ENCODE results near the gene CHADL.
"Not testable (repeated sequence)": the region's sequence is repeated elsewhere in the genome, so short reads cannot be mapped to it uniquely, and the experiment has no call there.

CHADL gene

DNA sequence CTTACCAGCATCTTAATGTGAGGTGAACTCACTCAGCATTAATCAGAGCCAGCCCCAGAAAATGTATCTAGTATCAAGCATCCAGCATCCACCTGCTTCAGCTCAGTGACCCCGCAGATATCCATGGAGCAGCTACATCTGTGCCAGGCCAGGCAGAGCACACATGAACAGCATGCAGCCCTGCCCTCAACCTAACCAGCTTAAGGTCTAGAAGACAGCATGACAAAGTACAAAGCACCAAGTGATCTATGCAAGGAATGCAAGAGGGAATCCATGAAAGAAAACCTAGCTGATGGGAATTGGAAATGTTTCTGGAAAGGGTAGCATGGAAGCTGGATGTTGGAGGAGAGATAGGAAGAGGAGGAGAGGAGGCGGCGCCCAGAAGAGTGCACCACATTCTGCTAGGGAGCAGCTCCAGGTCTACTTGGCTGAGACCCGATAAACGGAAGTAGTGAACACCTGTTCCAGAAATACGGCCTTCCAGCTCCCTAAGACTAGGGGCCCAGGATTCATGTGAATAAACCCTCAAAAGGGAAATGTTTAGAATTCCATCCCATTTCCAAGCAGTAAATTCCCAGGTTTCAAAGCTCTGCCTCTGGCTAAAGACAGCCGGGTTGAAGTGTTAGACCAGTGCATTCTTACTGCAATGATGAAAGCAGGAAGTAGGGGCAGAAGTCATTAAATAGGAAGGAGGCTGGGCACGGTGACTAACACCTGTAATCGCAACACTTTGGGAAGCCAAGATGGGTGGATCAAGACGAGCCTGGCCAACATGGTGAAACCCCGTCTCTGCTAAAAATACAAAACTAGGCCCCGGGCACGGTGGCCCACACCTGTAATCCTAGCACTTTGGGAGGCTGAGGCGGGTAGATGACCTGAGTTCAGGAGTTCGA lies 59.1 kb downstream of the CHADL start:
- no peak for DNase-seq

DNA sequence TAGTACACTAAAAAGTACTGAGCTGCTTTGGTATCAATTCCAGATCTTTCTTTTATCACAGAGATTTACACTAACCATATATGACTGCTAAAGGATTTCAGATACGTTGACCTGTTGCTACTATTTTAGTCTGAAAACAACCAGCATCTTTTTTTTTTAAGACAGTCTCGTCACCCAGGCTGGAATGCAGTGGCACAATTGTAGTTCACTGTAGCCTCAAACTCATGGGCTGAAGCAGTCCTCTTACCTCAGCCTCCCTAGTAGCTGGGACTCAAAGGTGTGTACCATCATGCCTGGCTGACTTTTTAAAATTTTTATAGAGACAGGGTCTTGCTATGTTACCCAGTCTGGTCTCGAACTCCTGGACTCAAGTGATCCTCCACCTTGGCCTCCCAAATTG lies 59.8 kb downstream of the CHADL start:
- DNase-seq: no peak

DNA sequence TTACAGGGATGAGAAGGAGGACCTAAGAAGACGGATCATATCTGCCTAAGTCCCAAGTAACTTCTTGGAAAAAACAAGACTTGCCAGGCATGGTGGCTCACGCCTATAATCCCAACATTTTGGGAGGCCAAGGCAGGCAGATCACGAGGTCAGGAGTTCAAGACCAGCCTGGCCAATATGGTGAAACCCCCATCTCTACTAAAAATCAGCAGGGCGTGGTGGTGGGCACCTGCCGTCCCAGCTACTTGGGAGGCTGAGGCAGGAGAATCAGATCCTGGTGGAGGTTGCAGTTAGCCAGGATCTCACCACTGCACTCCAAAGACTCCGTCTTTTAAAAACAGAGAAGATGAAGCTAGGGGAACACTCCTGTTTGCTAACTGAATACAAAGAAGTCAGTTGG lies 60.4 kb downstream of the CHADL start:
- not testable (repeated sequence) for DNase-seq
